OCI-M2 (cell line): ENCODE results near the gene SLC1A5.
"Not testable (repeated sequence)": the region's sequence is repeated elsewhere in the genome, so short reads cannot be mapped to it uniquely, and the experiment has no call there.

Source experiments
- DNase-seq: peaks from one replicate; lab custom pipeline; 2025; ENCODE audit not compliant: unreplicated experiment; lab: John Stamatoyannopoulos, UW

Gene SLC1A5

DNA sequence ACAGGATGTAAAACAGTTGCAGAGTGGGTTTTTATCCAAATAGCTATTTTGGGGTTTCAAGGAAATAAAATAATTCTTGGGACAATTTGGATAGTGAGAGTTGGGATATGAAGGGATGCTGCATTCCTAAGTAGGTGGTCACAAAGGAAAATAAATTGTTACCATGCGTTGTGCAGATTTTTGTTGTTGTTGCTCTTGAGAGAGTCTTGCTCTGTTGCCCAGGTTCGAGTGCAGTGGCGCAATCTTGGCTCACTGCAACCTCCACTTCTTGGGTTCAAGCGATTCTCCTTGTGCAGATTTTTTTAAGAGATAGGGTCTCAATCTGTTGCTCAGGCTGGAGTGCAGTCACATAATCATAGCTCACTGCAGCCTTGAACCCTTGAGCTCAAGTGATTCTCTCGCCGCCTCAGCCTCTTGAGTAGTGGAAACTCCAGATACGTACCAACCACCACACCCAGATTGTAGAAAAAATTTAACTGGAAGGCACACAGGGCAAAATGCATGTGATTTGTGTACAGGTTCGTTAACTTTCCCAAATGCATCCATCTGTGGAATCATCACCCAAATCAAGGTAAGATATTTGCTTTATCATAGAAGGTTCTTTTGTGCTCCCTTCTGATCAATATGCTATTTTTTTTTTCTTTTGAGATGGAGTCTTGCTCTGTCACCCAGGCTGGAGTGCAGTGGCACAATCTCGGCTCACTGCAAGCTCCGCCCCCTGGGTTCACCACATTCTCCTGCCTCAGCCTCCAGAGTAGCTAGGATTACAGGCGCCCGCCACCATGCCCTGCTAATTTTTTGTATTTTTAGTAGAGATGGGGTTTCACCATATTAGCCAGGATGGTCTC, 16.0 kb downstream of the SLC1A5 start:
- no peak for DNase-seq

DNA sequence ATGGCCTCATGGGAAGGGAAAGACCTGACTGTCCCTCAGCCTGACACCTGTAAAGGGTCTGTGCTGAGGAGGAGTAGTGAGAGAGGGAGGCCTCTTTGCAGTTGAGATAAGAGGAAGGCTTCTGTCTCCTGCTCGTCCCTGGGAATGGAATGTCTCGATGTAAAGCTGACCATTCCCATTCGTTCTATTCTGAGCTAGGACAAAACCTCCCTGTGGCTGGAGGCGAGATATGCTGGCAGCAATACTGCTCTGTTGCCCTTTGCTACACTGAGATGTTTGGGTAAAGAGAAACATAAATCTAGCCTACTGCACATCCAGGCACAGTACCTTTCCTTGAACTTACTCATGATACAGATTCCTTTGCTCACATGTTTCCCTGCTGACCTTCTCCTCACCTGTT, 19.6 kb downstream of the SLC1A5 start:
- DNase-seq, result not testable (repeated sequence)

DNA sequence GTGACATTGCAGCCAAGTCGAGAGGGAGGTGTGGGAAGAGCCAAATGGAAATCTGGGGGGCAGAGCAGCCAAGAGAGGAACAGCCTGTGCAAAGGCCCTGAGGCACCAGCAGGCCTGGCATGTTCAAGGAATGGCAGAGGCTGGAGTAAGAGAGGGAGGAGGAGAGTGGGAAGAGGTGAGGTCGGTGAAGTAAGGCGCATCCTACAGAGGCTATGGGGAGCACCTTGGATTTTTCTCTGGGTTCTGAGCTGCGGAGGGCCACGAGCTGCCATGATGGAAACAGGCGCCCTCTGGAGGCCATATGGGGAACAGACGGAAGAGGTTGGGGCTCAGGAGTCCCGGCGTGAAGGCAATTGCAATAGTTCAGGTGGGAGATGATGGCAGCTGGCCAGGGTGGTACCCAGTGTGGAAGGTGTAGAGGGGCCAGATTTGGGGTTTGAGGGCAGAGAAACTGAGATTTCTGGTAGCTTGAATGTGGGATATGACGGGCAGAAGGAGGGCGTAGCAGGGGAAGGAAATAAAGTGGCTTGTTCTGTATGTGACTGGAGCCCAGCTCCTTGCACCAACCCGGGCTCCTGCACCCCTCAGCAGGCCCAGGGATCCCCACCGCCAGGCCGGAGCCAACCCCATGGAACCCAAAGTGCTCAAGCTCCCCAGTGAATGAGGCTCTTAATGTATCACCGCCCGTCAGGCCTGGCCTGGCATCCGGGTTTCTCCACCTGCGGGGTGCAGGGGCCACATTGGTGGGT, 21.7 kb downstream of the SLC1A5 start:
- DNase-seq, result no peak

DNA sequence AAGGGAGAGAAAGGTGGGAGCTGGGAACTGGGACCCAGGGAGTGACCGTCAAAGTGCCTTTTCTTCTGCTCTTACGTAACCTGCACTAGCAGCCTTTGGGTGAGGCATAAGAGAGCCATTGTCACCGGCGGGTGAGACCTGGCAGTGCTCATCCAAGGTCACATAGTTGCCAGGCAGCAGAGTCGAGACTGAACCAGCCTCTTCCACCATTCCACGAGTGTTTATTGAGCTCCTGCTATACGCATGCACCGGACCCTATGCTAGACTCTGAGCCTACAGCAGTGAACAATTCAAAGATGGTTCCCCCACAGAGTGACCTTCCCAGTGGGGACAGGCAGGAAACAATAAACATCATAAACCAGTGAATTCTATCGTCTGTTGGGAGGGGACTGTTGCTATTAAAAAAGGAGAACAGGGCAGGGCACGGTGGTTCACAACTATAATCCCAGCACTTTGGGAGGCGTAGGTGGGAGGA, 23.5 kb downstream of the SLC1A5 start:
- DNase-seq, result no peak

DNA sequence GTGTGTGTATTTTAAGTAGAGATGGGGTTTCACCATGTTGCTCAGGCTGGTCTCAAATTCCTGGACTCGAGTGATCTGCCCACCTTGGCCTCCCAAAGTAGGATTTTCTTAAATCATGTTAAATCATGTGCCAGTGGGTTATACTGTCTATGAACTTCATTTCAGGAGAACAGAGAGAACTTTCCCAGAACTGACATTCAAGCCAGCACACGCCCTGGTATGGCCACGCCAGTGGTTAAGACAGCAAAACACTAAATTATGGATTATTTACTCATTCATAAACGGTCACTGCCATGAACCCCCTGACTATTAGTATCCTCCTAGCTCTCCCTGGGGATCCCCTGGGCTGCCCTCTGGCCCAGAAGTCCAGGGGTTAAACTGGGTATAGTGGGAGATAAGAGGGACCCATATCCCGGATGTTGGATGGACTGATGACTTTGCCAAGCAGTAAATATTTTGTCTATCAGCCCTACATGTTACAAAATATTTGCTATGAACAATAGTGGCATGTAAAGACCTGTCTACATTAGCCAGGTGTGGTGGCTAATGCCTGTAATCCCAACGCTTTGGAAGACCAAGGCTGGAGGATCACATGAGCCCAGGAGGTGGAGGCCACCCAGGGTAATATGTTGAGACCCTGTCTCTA, 26.0 kb downstream of the SLC1A5 start:
- no peak for DNase-seq

DNA sequence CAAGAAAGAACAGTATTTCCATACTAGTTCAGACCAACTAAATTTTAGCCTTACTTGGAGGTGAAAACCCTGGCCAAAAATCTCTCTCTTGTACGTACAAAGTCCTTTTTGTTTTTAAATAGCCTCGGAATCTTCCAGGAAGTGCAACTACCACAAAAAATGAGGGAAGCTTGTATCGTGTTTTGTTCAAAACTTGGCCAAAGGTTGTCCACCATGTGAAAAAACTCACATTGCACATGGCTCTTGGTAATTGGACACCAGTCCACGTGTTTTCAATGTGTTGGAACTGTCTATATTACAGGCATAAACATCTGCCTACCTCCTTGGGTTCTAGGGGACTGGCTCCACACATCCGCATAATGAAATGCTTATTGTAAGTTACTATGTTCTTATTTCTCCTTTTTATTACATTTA, 27.0 kb downstream of the SLC1A5 start:
- DNase-seq, result no peak

DNA sequence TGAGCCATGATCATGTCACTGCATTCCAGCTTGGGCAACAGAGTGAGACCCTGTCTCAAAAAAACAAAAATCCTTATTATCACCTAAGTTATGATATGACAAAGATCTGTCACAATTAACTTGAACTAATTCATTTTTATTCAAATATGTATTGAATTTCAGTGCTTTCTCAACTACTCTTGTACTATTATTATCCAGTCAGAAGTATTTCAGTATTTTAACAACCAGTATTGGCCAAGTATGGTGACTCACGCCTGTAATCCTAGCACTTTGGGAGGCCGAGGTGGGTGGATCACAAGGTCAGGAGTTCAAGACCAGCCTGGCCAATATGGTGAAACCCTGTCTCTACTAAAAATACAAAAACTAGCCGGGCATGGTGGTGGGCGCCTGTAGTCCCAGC, 27.5 kb downstream of the SLC1A5 start:
- DNase-seq, result not testable (repeated sequence)

DNA sequence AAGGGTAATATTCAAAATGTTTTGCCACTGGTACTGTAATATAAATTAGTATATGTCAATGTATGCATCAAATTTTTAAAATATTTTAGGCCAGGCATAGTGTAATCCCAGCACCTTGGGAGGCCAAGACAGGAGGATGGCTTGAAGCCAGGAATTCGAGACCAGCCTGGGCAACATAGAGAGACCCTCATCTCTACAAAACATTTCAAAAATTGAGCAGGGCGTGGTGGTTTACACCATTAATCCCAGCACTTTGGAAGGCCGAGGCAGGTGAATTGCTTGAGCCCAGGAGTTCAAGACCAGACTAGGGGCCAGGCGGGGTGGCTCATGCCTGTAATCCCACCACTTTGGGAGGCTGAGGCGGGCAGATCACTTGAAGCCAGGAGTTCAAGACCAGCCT, 28.0 kb downstream of the SLC1A5 start:
- DNase-seq, result no peak

DNA sequence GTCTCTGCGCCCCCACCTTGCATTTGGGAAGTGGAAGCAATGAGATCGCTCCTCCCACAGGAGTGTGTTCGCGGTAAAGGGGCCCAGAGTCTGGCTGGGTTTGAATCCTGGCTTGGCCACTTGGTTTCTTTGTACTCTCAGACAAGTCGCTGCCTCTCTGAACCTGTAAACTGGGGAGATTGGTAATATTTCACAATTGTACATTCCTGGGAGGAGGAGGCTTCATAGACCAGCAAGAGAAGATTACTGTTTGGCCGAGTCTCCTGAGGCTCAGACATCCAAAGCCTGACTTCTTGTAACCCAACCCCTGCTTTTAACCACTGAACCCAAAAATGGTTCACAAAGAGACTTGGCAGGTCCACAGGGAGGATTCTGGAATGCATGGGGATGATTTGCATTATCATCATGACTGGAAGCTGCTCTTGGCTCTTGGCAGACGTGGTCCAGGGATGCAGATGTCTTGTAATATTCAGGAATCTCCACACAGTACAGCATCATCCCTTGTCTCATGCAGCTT, 28.5 kb downstream of the SLC1A5 start:
- no peak for DNase-seq

DNA sequence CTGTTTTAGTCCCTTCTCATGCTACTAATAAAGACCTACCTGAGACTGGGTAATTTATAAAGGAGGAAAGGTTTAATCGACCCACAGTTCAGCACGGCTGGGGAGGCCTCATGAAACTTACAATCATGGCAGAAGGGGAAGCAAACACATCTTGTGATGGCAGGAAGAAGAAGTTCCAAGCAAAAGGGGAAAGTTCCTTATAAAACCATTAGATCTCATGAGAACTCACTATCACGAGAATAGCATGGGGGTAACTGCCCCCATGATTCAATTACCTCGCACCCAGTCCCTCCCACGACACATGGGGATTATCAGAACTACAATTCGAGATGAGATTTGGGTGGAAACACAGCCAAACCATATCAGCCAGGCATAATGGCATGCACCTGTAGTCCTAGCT, 29.2 kb downstream of the SLC1A5 start:
- no peak for DNase-seq

DNA sequence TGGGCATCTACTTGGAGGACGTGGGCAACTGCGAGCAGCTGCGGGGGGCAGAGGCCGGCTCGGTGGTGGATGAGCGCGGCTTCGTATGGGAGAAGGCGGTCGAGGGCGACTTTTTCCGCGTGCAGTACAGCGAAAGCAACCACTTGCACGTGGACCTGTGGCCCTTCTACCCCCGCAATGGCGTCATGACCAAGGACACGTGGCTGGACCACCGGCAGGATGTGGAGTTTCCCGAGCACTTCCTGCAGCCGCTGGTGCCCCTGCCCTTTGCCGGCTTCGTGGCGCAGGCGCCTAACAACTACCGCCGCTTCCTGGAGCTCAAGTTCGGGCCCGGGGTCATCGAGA, 31.9 kb downstream of the SLC1A5 start:
- DNase-seq, result no peak

DNA sequence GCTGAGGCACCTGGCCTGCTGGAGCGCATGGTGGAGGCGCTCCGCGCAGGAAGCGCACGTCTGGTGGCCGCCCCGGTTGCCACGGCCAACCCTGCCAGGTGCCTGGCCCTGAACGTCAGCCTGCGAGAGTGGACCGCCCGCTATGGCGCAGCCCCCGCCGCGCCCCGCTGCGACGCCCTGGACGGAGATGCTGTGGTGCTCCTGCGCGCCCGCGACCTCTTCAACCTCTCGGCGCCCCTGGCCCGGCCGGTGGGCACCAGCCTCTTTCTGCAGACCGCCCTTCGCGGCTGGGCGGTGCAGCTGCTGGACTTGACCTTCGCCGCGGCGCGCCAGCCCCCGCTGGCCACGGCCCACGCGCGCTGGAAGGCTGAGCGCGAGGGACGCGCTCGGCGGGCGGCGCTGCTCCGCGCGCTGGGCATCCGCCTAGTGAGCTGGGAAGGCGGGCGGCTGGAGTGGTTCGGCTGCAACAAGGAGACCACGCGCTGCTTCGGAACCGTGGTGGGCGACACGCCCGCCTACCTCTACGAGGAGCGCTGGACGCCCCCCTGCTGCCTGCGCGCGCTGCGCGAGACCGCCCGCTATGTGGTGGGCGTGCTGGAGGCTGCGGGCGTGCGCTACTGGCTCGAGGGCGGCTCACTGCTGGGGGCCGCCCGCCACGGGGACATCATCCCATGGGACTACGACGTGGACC, 32.4 kb downstream of the SLC1A5 start:
- DNase-seq, result no peak

DNA sequence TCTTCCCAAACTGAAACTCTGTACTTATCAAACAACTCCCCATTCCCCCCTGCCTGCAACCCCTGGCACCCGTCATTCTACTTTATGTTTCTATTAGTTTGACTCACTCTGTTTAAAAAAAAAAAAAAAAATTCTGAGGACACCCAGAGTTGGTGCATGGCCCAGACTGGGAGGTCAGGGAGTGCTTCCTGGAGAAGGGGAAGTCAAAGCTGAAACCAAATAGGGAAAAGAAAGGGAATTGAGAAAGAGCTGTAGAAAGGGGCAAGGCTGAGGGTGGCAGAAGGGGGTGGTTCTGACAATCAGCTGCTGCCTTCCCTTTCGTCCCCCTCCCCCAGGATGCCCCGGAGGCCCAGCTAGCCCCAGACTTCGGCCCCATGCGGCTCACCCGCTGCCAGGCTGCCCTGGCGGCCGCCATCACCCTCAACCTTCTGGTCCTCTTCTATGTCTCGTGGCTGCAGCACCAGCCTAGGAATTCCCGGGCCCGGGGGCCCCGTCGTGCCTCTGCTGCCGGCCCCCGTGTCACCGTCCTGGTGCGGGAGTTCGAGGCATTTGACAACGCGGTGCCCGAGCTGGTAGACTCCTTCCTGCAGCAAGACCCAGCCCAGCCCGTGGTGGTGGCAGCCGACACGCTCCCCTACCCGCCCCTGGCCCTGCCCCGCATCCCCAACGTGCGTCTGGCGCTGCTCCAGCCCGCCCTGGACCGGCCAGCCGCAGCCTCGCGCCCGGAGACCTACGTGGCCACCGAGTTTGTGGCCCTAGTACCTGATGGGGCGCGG, 33.1 kb downstream of the SLC1A5 start:
- no peak for DNase-seq

DNA sequence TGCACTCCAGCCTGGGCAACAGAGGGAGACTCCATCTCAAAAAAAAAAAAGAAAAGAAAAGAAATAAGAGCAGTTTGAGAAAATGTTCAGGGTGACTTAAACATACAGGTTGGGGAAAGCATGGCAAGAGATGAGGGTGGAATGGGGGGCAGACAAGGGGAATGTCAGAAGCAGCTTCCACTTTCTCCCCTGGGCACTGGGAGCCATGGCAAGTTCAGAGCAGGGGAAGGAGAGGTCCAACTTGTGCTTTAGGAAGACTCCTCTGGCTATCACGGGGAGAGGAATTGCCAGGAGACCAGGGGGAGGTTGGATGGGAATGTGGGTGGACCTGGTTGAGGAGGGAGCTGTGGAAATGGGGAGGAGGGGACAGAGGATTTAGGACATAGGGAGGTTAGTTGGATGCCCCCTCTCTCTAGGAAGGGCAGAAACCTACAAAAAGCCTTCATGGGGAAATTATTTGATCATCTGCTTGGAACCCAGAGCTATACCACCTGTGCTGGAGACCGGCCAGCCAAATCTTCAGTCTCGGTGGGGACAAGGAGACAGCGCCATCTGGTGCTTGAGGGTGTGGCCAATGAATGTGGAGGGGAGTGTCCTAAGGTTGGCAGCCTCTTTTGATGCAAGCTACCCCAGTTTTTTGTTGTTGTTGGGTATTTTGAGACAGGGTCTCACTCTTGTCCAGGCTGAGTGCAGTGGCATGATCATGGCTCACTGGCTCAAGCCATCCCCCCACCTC, 34.8 kb downstream of the SLC1A5 start:
- no peak for DNase-seq

DNA sequence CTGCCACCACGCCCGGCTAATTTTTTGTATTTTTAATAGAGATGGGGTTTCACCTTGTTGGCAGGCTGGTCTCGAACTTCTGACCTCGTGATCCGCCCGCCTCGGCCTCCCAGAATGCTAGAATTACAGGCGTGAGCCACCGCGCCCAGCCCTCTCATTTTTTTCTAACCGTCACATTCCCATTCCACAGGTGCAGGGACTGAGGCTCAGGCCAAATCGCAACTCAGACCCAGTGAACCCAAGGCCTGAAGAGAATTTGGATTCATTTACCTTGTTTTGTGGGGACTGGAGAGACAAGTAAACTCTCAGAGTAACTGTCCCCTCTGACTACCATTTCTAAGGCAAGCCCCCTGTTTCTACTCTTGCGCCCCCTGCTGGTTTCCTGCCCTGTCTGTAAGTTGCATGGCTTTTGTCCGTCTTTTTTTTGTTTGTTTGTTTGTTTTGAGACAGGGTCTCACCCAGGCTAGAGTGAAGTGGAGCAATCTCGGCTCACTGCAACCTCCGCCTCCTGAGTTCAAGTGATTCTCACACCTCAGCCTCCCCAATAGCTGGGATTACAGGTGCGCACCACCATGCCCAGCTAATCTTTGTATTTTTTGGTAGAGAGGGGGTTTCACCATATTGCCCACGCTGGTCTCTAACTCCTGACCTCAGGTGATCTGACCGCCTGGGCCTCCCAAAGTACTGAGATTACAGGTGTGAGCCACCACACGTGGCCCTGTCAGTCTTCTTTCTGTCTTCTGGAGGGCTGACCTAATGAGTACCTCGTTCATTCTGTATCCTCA, 39.9 kb downstream of the SLC1A5 start:
- peak; percentile 57 for DNase-seq

DNA sequence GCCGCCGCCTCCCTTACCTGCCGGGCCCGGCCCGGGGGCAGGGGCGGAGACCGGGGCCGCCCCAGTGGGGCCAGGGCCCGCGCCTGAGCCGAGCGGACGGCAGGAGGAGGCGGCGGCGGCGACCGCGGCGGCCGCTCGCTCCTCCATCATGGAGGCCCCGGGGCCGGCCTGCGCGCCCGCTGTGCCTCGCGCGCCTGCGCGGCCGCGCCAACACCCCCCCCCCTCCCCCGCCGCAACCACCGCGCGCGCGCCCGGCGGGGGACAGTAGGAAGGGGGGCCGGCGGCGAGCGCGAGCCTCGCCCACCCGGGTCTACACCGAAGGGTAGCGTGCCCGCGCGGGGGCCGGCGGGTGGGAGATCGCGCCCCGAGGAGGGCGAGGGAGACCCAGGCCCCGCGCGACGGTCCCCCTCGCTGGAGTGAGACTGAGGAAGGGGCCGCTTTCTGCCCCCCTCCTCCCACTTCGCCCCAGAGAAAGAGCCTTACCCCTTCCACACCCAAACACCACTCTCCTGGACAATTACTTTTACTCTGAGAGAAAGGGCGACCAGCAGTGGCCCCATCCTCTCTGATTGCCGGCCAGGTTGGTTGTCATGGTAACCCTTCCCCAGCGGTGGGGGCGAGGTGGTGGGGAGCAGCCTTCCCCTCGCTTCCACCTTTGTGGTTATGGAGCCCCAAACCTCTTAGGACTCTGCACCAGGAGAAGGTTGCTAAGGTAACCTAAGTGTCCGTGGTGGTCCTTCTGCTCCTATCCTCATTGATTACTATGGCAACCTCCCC, 41.9 kb downstream of the SLC1A5 start, which contains the start of gene STRN4:
TSS of gene STRN4 (minus strand) at position 170 of the 777 bp plus-strand sequence. CDS start at position 150, 20 bp downstream.
- DNase-seq, result no peak

DNA sequence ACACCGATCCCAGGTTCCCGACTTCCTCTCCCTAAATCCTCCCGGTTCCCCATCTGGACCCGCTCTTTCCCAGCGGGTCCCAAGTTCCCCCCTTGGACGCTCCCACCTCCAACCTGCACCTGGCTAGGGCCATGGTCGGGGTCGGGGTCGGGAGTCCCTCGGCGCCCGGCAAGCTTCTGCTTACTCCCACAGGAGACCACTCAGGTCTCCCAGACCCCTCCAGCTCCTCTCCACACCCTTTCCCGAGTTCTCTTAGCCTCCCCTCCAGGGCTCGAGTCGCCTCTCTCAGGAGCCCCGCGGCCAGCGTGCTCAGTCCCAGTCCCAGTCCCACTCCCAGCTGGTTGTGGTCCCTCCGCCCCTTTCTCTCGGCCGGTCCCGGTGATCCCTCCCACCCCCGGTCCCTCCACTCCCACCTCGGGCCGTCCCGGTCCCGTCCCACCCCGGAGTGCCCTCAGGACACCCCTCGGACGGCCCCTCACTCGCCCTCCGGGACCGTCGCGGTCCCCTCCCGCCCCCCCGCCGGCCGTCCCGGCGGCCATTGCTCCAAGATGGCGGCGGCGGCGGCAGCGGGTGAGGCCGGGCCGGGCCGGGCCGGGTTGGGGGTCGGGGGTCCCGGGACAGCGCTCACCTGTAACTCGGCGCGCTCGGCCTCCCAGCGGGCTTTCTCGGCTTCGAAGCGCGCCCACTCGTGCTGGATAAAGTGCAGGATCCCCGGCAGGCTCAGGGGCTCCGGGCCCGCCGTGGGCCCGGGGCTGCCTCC, 42.7 kb downstream of the SLC1A5 start, which contains the start of gene FKRP:
TSS of gene FKRP (plus strand) at position 537 of the 760 bp plus-strand sequence. CDS start 9,394 bp downstream, outside the sequence.
- DNase-seq, result no peak
